Measurements from ENCODE around the gene TIPARP.

DNA sequence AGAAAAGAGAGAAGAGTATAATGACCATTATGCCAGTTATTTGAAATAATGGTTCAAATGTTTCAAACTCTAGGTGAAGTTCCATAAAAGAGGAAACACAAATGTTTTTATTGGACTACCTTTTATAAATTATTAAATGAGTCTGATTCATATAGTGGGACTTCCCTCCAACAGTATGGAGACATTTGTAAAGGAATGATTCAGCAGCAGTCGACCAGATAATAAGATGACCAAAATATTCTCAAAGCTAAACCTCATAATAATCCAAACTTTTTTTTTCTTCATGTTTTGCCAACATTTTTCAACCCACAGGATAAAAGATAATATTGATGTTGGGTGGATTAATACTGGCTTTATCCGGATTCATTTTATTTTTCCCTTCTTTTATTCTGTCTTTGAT, 18.8 kb downstream of the TIPARP start:
- no peak for TF ChIP-seq RXRA (IDR thresholded peaks at IDR 0.05)
- TF ChIP-seq, protein P1, sequence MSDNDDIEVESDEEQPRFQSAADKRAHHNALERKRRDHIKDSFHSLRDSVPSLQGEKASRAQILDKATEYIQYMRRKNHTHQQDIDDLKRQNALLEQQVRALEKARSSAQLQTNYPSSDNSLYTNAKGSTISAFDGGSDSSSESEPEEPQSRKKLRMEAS (IDR thresholded peaks at IDR 0.05): no peak
- TF ChIP-seq RAD21 (IDR thresholded peaks at IDR 0.05): no peak
- TF ChIP-seq, protein P2, sequence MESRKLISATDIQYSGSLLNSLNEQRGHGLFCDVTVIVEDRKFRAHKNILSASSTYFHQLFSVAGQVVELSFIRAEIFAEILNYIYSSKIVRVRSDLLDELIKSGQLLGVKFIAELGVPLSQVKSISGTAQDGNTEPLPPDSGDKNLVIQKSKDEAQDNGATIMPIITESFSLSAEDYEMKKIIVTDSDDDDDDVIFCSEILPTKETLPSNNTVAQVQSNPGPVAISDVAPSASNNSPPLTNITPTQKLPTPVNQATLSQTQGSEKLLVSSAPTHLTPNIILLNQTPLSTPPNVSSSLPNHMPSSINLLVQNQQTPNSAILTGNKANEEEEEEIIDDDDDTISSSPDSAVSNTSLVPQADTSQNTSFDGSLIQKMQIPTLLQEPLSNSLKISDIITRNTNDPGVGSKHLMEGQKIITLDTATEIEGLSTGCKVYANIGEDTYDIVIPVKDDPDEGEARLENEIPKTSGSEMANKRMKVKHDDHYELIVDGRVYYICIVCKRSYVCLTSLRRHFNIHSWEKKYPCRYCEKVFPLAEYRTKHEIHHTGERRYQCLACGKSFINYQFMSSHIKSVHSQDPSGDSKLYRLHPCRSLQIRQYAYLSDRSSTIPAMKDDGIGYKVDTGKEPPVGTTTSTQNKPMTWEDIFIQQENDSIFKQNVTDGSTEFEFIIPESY (IDR thresholded peaks at IDR 0.05): no peak
- TF ChIP-seq NR2F2 (IDR thresholded peaks at IDR 0.05): no peak
- TF ChIP-seq, protein P3, sequence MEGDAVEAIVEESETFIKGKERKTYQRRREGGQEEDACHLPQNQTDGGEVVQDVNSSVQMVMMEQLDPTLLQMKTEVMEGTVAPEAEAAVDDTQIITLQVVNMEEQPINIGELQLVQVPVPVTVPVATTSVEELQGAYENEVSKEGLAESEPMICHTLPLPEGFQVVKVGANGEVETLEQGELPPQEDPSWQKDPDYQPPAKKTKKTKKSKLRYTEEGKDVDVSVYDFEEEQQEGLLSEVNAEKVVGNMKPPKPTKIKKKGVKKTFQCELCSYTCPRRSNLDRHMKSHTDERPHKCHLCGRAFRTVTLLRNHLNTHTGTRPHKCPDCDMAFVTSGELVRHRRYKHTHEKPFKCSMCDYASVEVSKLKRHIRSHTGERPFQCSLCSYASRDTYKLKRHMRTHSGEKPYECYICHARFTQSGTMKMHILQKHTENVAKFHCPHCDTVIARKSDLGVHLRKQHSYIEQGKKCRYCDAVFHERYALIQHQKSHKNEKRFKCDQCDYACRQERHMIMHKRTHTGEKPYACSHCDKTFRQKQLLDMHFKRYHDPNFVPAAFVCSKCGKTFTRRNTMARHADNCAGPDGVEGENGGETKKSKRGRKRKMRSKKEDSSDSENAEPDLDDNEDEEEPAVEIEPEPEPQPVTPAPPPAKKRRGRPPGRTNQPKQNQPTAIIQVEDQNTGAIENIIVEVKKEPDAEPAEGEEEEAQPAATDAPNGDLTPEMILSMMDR (IDR thresholded peaks at IDR 0.05; ENCODE audit: low read depth, low read length, missing input control): no peak
- TF ChIP-seq JUND (IDR thresholded peaks at IDR 0.05): no peak
- TF ChIP-seq TAF1 (conservative IDR thresholded peaks at IDR 0.05): no peak
- TF ChIP-seq, protein P4, sequence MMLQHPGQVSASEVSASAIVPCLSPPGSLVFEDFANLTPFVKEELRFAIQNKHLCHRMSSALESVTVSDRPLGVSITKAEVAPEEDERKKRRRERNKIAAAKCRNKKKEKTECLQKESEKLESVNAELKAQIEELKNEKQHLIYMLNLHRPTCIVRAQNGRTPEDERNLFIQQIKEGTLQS (IDR thresholded peaks at IDR 0.05): no peak
- no peak for TF ChIP-seq EGR1 (IDR thresholded peaks at IDR 0.05; ENCODE audit: low read depth in 2 of 2)
- TF ChIP-seq SP1 (IDR thresholded peaks at IDR 0.05): no peak
- no peak for TF ChIP-seq YY1 (IDR thresholded peaks at IDR 0.05)
- TF ChIP-seq, protein P5, sequence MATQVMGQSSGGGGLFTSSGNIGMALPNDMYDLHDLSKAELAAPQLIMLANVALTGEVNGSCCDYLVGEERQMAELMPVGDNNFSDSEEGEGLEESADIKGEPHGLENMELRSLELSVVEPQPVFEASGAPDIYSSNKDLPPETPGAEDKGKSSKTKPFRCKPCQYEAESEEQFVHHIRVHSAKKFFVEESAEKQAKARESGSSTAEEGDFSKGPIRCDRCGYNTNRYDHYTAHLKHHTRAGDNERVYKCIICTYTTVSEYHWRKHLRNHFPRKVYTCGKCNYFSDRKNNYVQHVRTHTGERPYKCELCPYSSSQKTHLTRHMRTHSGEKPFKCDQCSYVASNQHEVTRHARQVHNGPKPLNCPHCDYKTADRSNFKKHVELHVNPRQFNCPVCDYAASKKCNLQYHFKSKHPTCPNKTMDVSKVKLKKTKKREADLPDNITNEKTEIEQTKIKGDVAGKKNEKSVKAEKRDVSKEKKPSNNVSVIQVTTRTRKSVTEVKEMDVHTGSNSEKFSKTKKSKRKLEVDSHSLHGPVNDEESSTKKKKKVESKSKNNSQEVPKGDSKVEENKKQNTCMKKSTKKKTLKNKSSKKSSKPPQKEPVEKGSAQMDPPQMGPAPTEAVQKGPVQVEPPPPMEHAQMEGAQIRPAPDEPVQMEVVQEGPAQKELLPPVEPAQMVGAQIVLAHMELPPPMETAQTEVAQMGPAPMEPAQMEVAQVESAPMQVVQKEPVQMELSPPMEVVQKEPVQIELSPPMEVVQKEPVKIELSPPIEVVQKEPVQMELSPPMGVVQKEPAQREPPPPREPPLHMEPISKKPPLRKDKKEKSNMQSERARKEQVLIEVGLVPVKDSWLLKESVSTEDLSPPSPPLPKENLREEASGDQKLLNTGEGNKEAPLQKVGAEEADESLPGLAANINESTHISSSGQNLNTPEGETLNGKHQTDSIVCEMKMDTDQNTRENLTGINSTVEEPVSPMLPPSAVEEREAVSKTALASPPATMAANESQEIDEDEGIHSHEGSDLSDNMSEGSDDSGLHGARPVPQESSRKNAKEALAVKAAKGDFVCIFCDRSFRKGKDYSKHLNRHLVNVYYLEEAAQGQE (IDR thresholded peaks at IDR 0.05): no peak
- TF ChIP-seq HNF4G (IDR thresholded peaks at IDR 0.05): no peak
